Stomach (tissue), 9 donors: ENCODE data around the gene TTLL8. TPM values are rescaled to one million over a fixed set of nuclear protein-coding genes. Genes with fewer than 3 reads are reported as not detected.

Experiments used
- DNase-seq, 2 donors: peaks; one replicate each; pipeline versions ENCODE4 v3.0.0 to v3.0.0-alpha.2; 2013 to 2019
- H3K27ac ChIP-seq, 5 donors: fragments of 200-600 bp in 4 of 5; sonication (generic) in 4 of 5; one replicate each; pipeline ENCODE4 v1.5.1; 2013 to 2019; ENCODE audit warnings: mild to moderate bottlenecking in 1 of 5, moderate library complexity in 1 of 5
- H3K27me3 ChIP-seq, 3 donors: fragments of 200-600 bp; sonication (generic); one replicate each; pipeline ENCODE4 v1.5.1; 2017 to 2019; ENCODE audit warnings: mixed run types in 1 of 3
- H3K36me3 ChIP-seq, 4 donors: fragments of 200-600 bp; sonication (generic); 1 replicate in 3 of 4; 2 replicates in 1 of 4; pipeline ENCODE4 v1.5.1; 2016 to 2019
- H3K4me1 ChIP-seq, 4 donors: fragments of 200-600 bp; sonication (generic); one replicate each; pipeline ENCODE4 v1.5.1; 2016 to 2019
- H3K4me3 ChIP-seq, 4 donors: fragments of 200-600 bp; sonication (generic) in 3 of 4; one replicate each; pipeline ENCODE4 v1.5.1; 2016 to 2019; ENCODE audit warnings: mild to moderate bottlenecking in 1 of 4
- H3K9me3 ChIP-seq, 4 donors: fragments of 200-600 bp; sonication (generic); one replicate each; pipeline ENCODE4 v1.5.1; 2016 to 2019
- CTCF ChIP-seq, 7 experiments: fragments of 450-650 bp in 4 of 7; fragments of 200-600 bp in 3 of 7; sonication (generic) in 3 of 7; IDR thresholded peaks; one replicate each; pipeline ENCODE4 v1.5.1; 2016 to 2019; ENCODE audit warnings: antibody characterized with exemption in 7 of 7, control low read depth in 2 of 7, mild to moderate bottlenecking in 1 of 7
- EP300 ChIP-seq: sonication (generic); formaldehyde crosslinking; IDR thresholded peaks from one replicate; pipeline ENCODE4 v1.6.1; 2017; ENCODE audit warnings: antibody characterized with exemption
- POLR2A ChIP-seq, 4 donors: fragments of 450-650 bp; IDR thresholded peaks; one replicate each; pipeline ENCODE4 v1.6.1; 2016; ENCODE audit warnings: antibody characterized with exemption in 4 of 4, control low read depth in 2 of 4, mild to moderate bottlenecking in 1 of 4, moderate library complexity in 1 of 4
- POLR2AphosphoS5 ChIP-seq, 3 donors: sonication (generic); formaldehyde crosslinking; IDR thresholded peaks; one replicate each; pipeline ENCODE4 v1.6.1; 2016; ENCODE audit warnings: antibody characterized with exemption in 3 of 3
- WGBS, 5 donors: extraction: QIAGEN DNeasy Blood & Tissue Kit in 3 of 5; methylation state at CpG; one replicate each; pipeline versions ENCODE4 v1.1.5 to v1.1.7; 2013 to 2018; 5-methylcytosine and 5-hydroxymethylcytosine counted together
- intact Hi-C: fragments of 100-400 bp; cut with DNase I; formaldehyde crosslinking; loops from one replicate; pipeline ENCODE4 v1.15.1; 2023; ENCODE audit warnings: low total_unique reads
- polyA plus RNA-seq, 3 donors: library from polyadenylated mRNA; stranded (reverse); fragments of 200-250 nt; gene quantifications; one replicate each; pipeline ENCODE4 v1.2.3, GENCODE V29; 2013
- total RNA-seq, 5 donors: library from RNA; depleted of rRNA; stranded (reverse); fragments of >200 nt; gene quantifications; one replicate each; pipeline versions ENCODE4 v1.1.0 to v1.2.3, GENCODE V29; 2014 to 2016
- donor health status: healthy with polysubstance abuse.
- donor health status: Bipolar disorder and iron deficiency.
- donor health status: healthy.

The TTLL8 gene
- total and polyA plus RNA-seq, 8 donors = not detected

- no peak overlapping the region for H3K27ac ChIP-seq
- TF ChIP-seq CTCF (IDR thresholded peaks at IDR 0.05) = no peak
- TF ChIP-seq POLR2A (IDR thresholded peaks at IDR 0.05) = no peak
- TF ChIP-seq EP300 = no peak
- TF ChIP-seq POLR2AphosphoS5 (IDR thresholded peaks at IDR 0.05) = no peak
- peaks cover 0 to 14% (median 4%) of the 10 kb centered on the region in 4 donors for H3K4me1 ChIP-seq
- intact Hi-C loops = no loop called here
- no peak for DNase-seq
- no peaks in the 10 kb centered on the region for H3K36me3 ChIP-seq
- H3K9me3 ChIP-seq = no peaks in the 10 kb centered on the region
- 84 to 90% (median 86%) methylated on average over 27 to 28 of the region's 28 CpGs for WGBS, 5 donors
- H3K4me3 ChIP-seq = no peak overlapping the region
- H3K27me3 ChIP-seq = peaks cover 0 to 50% (median 0%) of the 10 kb centered on the region in 3 donors
Measured at GRCh38 chr22:50072714-50073538, 14.8 kb upstream of the TTLL8 start.

GRCh38 chr22:50072167-50072555, 14.1 kb upstream of the TTLL8 start:
- 81 to 91% (median 88%) methylated on average over 4 to 9 of the region's 9 CpGs for WGBS, 5 donors
- Histone ChIP-seq H3K4me1 (peaks cover 0 to 14% (median 4%) of the 10 kb centered on the region in 4 donors), H3K36me3 (no peaks in the 10 kb centered on the region), H3K4me3 (no peak overlapping the region), H3K27me3 (peaks cover 0 to 48% (median 0%) of the 10 kb centered on the region in 3 donors), H3K27ac (no peak overlapping the region), H3K9me3 (no peaks in the 10 kb centered on the region)
- intact Hi-C loops = no loop called here
- no peak for TF ChIP-seq POLR2A (IDR thresholded peaks at IDR 0.05)
- TF ChIP-seq POLR2AphosphoS5 (IDR thresholded peaks at IDR 0.05) = no peak
- TF ChIP-seq CTCF (IDR thresholded peaks at IDR 0.05) = no peak
- TF ChIP-seq EP300 = no peak
- no peak for DNase-seq

- H3K9me3 ChIP-seq = no peaks in the 10 kb centered on the region
- WGBS, 5 donors = 81 to 87% (median 87%) methylated on average over 13 to 14 of the region's 14 CpGs
- H3K36me3 ChIP-seq = no peaks in the 10 kb centered on the region
- no peak overlapping the region for H3K4me3 ChIP-seq
- DNase-seq = no peak
- peaks cover 0 to 44% (median 0%) of the 10 kb centered on the region in 3 donors for H3K27me3 ChIP-seq
- H3K4me1 ChIP-seq = peaks cover 0 to 14% (median 4%) of the 10 kb centered on the region in 4 donors
- H3K27ac ChIP-seq = no peak overlapping the region
- intact Hi-C loops = no loop called here
- TF ChIP-seq CTCF (IDR thresholded peaks at IDR 0.05) (no peak), POLR2AphosphoS5 (IDR thresholded peaks at IDR 0.05) (no peak), EP300 (no peak)
Measured at GRCh38 chr22:50071432-50072166, 13.5 kb upstream of the TTLL8 start.

- WGBS, 5 donors = 79 to 87% (median 82%) methylated on average over 8 of the region's 8 CpGs
- Histone ChIP-seq H3K27me3 (peaks cover 0 to 44% (median 0%) of the 10 kb centered on the region in 3 donors), H3K9me3 (no peaks in the 10 kb centered on the region), H3K36me3 (no peaks in the 10 kb centered on the region), H3K4me1 (peaks cover 0 to 12% (median 4%) of the 10 kb centered on the region in 4 donors), H3K4me3 (no peak overlapping the region), H3K27ac (no peak overlapping the region)
- intact Hi-C loops = no loop called here
- no peak for DNase-seq
- TF ChIP-seq EP300 = no peak
- no peak for TF ChIP-seq POLR2A (IDR thresholded peaks at IDR 0.05)
Measured at GRCh38 chr22:50070366-50070765, 12.3 kb upstream of the TTLL8 start.
